GM15510 (cell line): Measurements from ENCODE around the gene MIP.

ENCODE experiments used
- POLR2A ChIP-seq: IDR thresholded peaks from 3 replicates; pipeline ENCODE4 v1.6.1; 2011; ENCODE audit warnings: borderline replicate concordance; ENCODE audit not compliant: insufficient read length; ENCODE audit errors: extremely low read depth

The MIP gene

GRCh38 chr12:56414401-56414800 is 40.1 kb downstream of the MIP start:
- TF ChIP-seq POLR2A: no peak

- no peak for TF ChIP-seq POLR2A
Measured at GRCh38 chr12:56413392-56413791, 41.1 kb downstream of the MIP start.

- no peak for TF ChIP-seq POLR2A
Measured at GRCh38 chr12:56411781-56412639, 42.4 kb downstream of the MIP start.

GRCh38 chr12:56410768-56411167 is 43.7 kb downstream of the MIP start:
- no peak for TF ChIP-seq POLR2A

- TF ChIP-seq POLR2A: no peak
Measured at GRCh38 chr12:56408799-56409417, 45.5 kb downstream of the MIP start.
